ENCODE measurements around the gene NAA10. TPM values are rescaled to one million over a fixed set of nuclear protein-coding genes. Genes with fewer than 3 reads are reported as not detected.

Gene NAA10
- total RNA-seq, 1 donor from 2014 or later = 87.2 TPM

- intact Hi-C loops (cut with DNase I) = no loop called here
- no peak for DNase-seq (ENCODE audit: low spot score)
Observed at GRCh38 chrX:153900831-153901752, 33.7 kb downstream of the NAA10 start.

- no peak for DNase-seq (ENCODE audit: low spot score)
- intact Hi-C loops (cut with DNase I) = no loop called here
Observed at GRCh38 chrX:153897899-153898298, 36.9 kb downstream of the NAA10 start.

GRCh38 chrX:153889123-153889522, 45.7 kb downstream of the NAA10 start:
- DNase-seq (ENCODE audit: low spot score) = no peak
- intact Hi-C loops (cut with DNase I) = no loop called here

GRCh38 chrX:153888344-153888743, 46.5 kb downstream of the NAA10 start:
- intact Hi-C loops (cut with DNase I) = no loop called here
- DNase-seq (ENCODE audit: low spot score) = no peak

GRCh38 chrX:153887385-153887784, 47.5 kb downstream of the NAA10 start:
- intact Hi-C loops (cut with DNase I) = no loop called here
- DNase-seq (ENCODE audit: low spot score) = no peak

GRCh38 chrX:153886915-153887314, 47.9 kb downstream of the NAA10 start:
- no peak for DNase-seq (ENCODE audit: low spot score)
- intact Hi-C loops (cut with DNase I) = no loop called here

GRCh38 chrX:153885968-153886903, 48.6 kb downstream of the NAA10 start, which contains the start of gene L1CAM:
Gene L1CAM (minus strand): TSS chrX:153886173. CDS start chrX:153875836, 10,337 bp downstream.
- no peak for DNase-seq (ENCODE audit: low spot score)
- intact Hi-C loops (cut with DNase I) = no loop called here

GRCh38 chrX:153885208-153885787, 49.5 kb downstream of the NAA10 start:
- intact Hi-C loops (cut with DNase I) = no loop called here

GRCh38 chrX:153884590-153884989, 50.2 kb downstream of the NAA10 start:
- intact Hi-C loops (cut with DNase I) = no loop called here
- DNase-seq (ENCODE audit: low spot score) = no peak

More at GRCh38 chrX:153885208-153885787, 49.5 kb downstream of the NAA10 start:
- DNase-seq (ENCODE audit: low spot score) = no peak

- intact Hi-C loops (cut with DNase I) = no loop called here
- no peak for DNase-seq (ENCODE audit: low spot score)
Observed at GRCh38 chrX:153884136-153884535, 50.7 kb downstream of the NAA10 start.

- DNase-seq (ENCODE audit: low spot score) = no peak
Observed at GRCh38 chrX:153883163-153883843, 51.5 kb downstream of the NAA10 start.

GRCh38 chrX:153882557-153882956, 52.3 kb downstream of the NAA10 start:
- DNase-seq (ENCODE audit: low spot score) = no peak
- intact Hi-C loops (cut with DNase I) = no loop called here

More at GRCh38 chrX:153883163-153883843, 51.5 kb downstream of the NAA10 start:
- intact Hi-C loops (cut with DNase I) = no loop called here

- DNase-seq (ENCODE audit: low spot score) = no peak
- intact Hi-C loops (cut with DNase I) = no loop called here
Observed at GRCh38 chrX:153882086-153882498, 52.7 kb downstream of the NAA10 start.

- intact Hi-C loops (cut with DNase I) = no loop called here
- DNase-seq (ENCODE audit: low spot score) = no peak
Observed at GRCh38 chrX:153881281-153881680, 53.6 kb downstream of the NAA10 start.

GRCh38 chrX:153880440-153880815, 54.4 kb downstream of the NAA10 start:
- intact Hi-C loops (cut with DNase I) = no loop called here
- no peak for DNase-seq (ENCODE audit: low spot score)

GRCh38 chrX:153879741-153880439, 54.9 kb downstream of the NAA10 start:
- intact Hi-C loops (cut with DNase I) = no loop called here
- no peak for DNase-seq (ENCODE audit: low spot score)
